ENCODE results near the gene STX4.

Gene STX4

DNA sequence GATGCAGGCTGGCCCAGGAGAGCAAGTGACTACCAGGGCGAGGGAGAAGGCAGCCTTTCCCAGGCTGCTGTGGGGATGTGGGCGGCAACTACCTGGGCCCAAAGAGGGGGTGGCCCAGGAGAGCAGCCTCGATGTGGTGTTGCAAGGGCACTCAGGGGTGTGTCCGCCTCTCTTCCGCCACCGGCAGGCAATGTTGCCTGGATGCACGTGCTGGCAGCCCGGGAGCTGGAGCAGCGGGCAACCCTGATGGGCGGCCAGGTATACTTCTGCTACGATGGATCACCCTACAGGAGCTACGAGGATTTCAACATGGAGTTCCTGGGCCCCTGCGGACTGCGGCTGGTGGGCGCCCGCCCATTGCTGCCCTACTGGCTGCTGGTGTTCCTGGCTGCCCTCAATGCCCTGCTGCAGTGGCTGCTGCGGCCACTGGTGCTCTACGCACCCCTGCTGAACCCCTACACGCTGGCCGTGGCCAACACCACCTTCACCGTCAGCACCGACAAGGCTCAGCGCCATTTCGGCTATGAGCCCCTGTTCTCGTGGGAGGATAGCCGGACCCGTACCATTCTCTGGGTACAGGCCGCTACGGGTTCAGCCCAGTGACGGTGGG is 45.7 kb upstream of the STX4 start:
- no peak overlapping the region for H3K4me3 ChIP-seq (ENCODE audit: low read depth, low read length)
- TF ChIP-seq, protein P1, sequence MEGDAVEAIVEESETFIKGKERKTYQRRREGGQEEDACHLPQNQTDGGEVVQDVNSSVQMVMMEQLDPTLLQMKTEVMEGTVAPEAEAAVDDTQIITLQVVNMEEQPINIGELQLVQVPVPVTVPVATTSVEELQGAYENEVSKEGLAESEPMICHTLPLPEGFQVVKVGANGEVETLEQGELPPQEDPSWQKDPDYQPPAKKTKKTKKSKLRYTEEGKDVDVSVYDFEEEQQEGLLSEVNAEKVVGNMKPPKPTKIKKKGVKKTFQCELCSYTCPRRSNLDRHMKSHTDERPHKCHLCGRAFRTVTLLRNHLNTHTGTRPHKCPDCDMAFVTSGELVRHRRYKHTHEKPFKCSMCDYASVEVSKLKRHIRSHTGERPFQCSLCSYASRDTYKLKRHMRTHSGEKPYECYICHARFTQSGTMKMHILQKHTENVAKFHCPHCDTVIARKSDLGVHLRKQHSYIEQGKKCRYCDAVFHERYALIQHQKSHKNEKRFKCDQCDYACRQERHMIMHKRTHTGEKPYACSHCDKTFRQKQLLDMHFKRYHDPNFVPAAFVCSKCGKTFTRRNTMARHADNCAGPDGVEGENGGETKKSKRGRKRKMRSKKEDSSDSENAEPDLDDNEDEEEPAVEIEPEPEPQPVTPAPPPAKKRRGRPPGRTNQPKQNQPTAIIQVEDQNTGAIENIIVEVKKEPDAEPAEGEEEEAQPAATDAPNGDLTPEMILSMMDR (IDR thresholded peaks at IDR 0.05; ENCODE audit: borderline replicate concordance, insufficient read depth, low read depth, low read length), result no peak

DNA sequence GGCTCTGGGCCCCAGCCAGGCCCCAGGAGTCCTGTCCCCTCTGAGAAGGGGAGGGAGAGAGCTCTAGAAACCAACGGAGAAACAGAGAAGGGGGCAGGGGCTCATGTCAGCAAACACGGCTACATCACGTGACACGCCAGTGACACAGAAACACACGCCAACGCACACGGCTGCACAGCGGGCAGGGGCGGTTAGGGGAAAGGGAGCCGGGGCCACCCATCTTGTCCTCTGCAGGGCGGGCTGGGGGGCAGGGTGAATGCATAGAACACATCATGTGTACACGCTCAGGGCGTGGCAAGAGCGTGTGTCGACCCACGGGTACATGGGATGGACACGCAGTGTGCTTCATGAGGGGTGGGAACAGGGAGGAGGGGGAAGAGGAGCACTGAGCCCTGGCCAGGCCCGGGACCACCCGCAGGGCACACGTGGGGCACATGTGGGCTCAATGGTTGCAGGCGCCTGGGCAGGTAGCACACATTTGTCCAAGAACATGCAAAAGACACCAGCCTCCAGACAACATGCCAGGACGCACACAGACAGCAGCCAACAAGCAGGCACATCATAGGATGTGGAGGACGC is 43.8 kb upstream of the STX4 start:
- TF ChIP-seq, protein P1 (IDR thresholded peaks at IDR 0.05; ENCODE audit: borderline replicate concordance, insufficient read depth, low read depth, low read length), result no peak
- H3K4me3 ChIP-seq (ENCODE audit: low read depth, low read length), result no peak overlapping the region

DNA sequence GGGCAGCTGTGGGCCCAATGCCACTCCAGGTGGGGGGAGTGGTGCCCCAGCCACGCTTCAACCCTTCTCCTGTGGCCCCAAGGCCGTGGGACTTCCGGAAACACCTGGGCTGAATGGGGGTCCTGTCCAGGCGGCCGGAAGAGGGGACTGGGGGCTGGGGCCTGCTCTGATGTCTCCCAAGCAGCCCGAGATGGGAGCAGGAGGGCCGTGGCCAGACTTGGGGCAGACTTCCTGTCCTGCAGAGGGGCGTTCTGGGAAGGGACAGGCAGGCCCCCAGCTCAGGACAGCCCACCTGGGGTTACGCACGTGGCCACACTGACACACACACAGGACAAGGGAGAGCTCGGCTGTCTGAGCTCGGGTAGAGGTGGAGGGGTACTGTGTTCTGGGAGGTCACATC is 43.3 kb upstream of the STX4 start:
- H3K4me3 ChIP-seq (ENCODE audit: low read depth, low read length), result no peak overlapping the region

DNA sequence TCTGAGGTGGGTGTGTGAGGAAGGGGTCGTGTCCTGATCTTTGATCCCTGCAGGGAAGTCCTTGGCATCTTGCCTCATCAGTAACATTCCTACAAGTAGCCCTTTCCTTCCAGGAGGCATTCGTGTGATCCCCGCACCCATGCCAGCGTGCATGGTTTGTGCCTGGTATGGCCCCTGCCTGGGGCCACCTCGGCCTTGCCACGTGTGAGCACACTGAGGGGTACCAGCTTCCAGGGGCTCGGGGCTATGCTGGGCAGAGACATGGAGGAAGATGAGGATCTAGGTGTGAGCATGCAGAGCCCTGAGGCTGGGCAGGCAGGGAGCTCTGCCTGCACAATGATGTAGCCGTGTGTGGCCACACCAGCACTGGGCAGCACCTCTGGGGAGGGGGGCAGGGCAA is 42.3 kb upstream of the STX4 start:
- TF ChIP-seq, protein P1 (IDR thresholded peaks at IDR 0.05; ENCODE audit: borderline replicate concordance, insufficient read depth, low read depth, low read length), result no peak
- H3K4me3 ChIP-seq (ENCODE audit: low read depth, low read length), result no peak overlapping the region

More for the DNA sequence above, 43.3 kb upstream of the STX4 start:
- TF ChIP-seq, protein P1 (IDR thresholded peaks at IDR 0.05; ENCODE audit: borderline replicate concordance, insufficient read depth, low read depth, low read length), result no peak

DNA sequence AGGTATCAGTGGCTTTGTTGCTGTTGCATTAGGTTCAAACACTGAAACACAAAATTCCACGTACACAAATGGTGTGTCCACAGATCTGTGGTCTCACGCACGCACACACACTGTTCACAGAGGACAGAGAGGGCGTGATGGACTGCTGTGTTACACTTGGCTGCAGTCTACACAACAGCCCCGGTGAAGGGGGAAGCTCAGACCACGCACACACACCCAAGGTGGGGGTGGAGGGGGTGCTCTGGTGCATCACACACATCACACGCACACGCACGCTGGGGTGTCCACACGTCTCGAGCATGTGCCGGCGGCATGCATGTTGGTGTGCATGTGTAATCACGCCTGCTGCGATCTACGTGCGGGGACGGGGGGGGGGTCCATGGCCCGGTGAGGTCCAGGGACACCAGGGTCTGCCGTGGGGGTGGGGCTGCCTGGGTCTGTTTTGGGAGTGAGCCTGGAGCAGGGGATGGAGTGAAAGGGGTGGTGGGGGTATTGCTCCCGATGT is 41.0 kb upstream of the STX4 start:
- TF ChIP-seq, protein P1 (IDR thresholded peaks at IDR 0.05; ENCODE audit: borderline replicate concordance, insufficient read depth, low read depth, low read length), result no peak
- H3K4me3 ChIP-seq (ENCODE audit: low read depth, low read length), result no peak overlapping the region

DNA sequence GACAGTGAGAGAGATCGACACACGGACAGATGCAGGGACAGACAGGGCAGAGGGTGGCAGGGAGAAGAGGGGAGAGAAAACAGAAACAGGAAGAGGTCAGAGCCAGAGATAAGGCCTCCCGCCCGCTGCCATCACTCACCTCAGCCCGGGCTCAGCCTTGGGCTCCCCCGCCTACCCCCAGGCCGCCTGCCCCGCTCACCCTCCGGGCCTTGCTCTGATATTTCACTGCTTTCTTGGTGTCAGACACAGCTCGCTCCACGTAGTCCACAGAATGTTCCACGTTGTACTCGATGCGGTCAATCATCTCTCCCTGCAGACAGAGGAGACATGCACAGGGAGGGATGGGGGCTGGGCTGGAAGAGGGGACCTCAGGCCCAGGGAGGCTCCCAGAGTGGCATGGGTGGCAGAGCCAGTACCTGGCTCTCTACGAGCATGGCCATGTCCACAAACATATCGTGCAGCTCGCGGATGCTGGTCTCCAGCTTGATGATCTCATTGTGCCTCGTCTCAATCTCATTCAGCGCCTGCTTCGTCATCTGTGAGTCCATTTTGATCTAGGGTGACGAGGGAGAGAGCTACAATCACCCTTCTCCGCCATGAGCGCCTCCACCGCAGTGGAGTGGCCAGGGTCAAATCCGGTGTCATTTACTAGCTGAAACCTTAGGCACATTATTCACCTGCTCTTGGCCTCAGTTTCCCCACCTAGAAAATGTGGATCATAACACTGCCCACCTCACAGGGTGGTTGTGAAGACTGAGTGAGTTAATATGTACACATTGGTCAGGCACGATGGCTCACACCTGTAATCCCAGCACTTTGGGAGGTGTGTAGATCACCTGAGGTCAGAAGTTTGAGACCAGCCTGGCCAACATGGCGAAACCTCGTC is 40.2 kb upstream of the STX4 start:
- H3K4me3 ChIP-seq (ENCODE audit: low read depth, low read length), result no peak overlapping the region
- TF ChIP-seq, protein P1 (IDR thresholded peaks at IDR 0.05; ENCODE audit: borderline replicate concordance, insufficient read depth, low read depth, low read length), result no peak
